HG03565 (cell line): ENCODE measurements around the gene SLAIN2.
A peak's percentile ranks its signal among the peaks of the same experiment; 100 is the strongest.

Source experiments
- ATAC-seq: cut with Tn5 transposase; IDR thresholded peaks from one replicate; pipeline ENCODE4 v1.9.1; 2021; ENCODE audit warnings: mild to moderate bottlenecking, moderate library complexity; ENCODE audit not compliant: unreplicated experiment

Gene SLAIN2

GRCh38 chr4:48333587-48333986, 7.7 kb upstream of the SLAIN2 start:
- no peak for ATAC-seq

DNA sequence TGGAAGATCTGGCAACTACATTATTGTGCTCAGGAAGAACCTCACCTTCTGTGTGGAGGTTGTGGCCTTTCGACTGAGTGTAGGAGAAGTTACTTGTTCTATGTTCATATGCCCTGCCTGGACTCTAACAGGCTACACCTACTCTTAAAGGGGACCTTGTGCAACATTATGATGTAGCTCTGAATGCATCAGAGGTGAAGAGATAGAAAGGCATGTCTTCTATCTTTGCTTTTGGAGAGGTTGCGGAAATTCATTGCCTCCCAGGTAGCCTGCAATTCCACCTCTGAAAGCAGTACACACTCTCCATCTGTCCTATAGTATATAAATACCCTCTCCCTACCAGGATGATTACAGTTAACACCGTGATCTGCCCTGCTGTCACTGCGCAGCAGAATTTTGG, 7.1 kb upstream of the SLAIN2 start:
- no peak for ATAC-seq

GRCh38 chr4:48334900-48335384, 6.4 kb upstream of the SLAIN2 start:
- ATAC-seq, result no peak

DNA sequence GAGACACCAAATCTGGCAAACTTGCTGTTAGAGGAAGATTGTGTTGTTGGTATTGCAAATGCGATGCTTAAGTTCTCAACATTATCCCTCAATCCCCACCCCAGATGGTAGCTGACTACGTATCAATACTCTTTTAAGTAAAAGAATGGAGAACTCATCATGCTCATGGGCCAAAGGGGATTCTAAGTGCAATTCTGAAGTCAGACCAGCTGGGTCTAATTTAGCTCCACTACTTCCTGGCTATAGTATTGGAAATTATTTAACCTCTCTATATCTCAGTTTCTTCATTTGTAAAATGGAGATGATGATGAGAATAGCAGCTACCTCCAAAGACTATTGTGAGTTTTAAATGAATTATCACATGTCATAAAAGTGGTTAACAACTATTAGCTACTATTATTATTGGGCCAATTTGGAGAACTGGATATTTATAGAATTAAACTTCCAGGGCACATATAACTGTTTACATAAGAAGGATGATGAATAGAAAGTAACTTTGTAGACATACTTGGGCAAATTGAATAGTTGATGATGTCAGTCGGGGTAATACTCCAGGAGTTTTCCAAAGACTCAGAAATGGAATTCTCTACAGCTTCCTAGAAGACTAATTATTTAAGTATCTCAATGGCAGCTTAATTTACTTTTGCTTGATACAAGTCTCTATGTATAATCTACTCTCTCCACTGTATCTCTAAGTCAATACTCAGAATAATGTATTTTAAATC, 5.0 kb upstream of the SLAIN2 start:
- no peak for ATAC-seq

DNA sequence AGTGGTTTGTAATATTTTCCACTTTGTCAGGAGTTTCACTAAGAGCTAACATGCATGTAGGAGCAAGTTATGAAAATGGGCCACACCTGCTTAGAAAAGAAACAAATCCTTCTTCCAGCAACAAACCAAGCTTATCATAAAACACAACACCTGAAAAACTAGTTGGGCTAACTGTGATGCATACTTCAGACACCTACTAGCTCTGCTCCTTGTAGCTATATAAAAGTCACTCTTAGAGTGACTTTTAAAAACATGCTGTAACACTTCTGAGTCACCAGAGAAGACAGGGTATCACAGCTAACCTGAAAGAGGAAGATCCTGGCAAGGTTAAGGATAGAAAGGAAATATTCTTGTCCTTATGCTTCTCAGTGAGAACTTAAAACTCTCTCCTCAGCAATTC, 3.6 kb upstream of the SLAIN2 start:
- ATAC-seq, result no peak

- no peak for ATAC-seq
Observed at GRCh38 chr4:48339642-48340041, 1.7 kb upstream of the SLAIN2 start.

DNA sequence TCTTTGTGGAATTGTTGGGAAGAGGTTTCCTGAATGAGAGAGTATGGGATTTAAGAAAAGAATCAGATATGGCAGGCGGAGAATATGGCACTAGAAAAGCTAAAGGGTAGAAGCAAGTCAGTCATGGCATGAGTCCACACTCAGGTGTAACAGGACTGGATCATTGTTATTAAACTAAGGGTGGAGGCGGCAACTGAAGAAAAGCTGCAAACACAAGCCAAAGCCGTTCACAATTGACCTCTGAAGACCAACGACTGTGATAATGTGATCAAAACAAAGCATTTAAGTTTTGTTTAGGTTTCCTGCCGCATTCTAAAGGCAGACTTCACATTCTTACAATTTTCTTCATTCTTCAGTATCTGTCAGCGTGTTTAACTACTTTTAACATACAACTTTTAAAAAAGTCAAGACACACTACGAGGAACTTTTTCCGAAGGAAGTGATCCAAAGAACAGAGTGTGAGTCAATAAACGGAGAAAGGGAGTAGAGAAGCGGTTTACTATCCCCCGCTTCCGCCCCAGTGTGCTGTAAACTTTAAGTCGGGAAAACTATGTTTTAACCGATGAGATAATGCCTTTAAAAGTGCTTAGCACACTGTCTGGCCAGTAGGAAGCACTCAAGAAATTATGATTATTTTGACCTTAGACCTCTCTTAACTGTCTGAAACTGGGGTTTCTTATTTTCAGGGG, 909 bp upstream of the SLAIN2 start:
- peak; percentile 3 for ATAC-seq

GRCh38 chr4:48341776-48342605, 662 bp downstream of the SLAIN2 start:
- ATAC-seq, result peak; percentile 6

GRCh38 chr4:48342606-48342880, 1.2 kb downstream of the SLAIN2 start:
- no peak for ATAC-seq

GRCh38 chr4:48343035-48343434, 1.7 kb downstream of the SLAIN2 start:
- ATAC-seq, result no peak

- ATAC-seq, result no peak
Observed at GRCh38 chr4:48343551-48343950, 2.2 kb downstream of the SLAIN2 start.

GRCh38 chr4:48345542-48345941, 4.2 kb downstream of the SLAIN2 start:
- ATAC-seq, result no peak

DNA sequence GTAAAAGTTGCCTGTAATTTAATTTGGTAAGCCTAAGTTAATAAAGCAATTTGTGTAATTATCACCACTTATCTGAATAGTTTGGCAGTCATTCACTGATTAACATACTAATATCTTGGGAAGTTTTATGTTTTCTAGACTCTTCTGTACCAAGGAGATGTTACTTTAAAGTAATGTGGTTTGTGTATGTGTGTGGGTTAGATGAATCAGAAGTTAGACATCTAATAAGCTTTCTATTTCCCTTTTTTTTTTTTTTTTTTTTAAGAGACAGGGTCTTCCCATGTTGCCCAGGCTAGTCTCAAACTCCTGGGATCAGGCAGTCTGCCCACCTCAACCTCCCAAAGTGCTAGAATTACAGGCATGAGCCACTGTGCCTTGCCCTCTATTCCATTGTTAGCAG, 5.3 kb downstream of the SLAIN2 start:
- no peak for ATAC-seq

- ATAC-seq, result no peak
Observed at GRCh38 chr4:48347282-48347921, 6.1 kb downstream of the SLAIN2 start.

DNA sequence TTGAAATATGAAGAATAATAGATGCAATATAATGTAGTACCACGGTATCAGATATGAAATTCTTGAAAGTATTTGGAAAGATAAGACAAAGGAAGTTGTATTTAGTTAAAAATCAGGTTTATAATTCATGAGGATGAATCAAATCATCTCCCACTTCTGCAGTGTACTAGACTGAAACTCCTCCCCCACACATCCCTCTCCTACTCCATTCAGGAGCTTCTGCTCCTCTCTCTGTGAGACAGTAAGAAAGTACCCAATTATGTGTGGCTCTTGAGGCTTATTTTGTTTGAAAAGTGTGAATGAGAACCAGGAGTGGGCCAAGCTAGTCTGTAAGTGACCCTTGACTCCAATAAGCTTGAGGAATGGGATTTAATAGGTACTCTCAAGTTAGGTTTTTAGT, 9.5 kb downstream of the SLAIN2 start:
- ATAC-seq, result no peak

- no peak for ATAC-seq
Observed at GRCh38 chr4:48352793-48353192, 11.5 kb downstream of the SLAIN2 start.

- ATAC-seq, result no peak
Observed at GRCh38 chr4:48356355-48356754, 15.0 kb downstream of the SLAIN2 start.

DNA sequence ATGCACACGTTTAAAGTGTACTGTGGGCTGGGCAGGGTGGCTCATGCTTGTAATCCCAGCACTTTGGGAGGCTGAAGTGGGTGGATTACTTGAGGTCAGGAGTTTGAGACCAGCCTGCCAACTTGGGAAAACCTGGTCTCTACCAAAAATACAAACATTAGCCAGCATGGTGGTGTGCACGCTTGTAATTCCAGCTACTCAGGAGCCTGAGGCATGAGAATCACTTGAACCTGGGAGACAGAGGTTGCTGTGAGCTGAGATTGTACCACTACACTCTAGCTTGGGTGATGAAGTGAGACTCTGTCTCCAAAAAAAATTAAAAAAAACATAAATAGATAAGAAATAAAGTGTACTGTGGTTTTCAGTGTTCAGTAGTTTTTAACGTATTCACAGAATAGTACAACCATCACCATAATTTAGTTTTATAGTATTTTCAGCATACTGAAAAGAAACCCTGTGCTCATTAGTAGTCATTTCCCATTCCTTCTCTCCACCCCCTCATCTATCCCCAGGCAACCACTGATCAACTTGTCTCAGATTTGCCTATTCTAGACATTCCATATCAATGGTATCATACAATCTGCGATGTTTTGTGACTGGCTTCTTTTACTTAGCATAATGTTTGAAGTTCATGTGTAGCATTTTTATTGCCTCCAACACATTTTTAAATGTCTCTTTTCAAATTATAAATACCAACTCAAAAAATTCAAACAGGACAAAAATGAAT, 19.1 kb downstream of the SLAIN2 start:
- ATAC-seq, result no peak

DNA sequence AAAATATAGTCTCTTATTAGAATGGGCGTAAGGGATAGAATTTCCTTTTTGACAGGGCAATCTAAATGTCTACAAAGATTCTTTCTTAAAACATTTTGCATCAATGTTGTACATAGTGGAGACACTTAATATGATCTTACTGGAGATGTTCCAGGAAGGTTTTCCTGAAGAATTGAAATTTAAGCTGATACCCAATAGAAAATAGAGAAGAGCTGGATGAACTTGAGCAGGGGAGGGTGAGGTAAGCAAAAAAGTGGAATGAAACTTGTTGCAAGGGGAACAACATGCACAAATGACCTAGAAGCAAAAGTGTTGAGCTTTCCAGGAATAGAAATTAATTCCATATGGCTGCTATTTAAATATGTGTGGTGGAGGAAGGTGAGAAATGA, 19.7 kb downstream of the SLAIN2 start:
- no peak for ATAC-seq

- ATAC-seq, result no peak
Observed at GRCh38 chr4:48366611-48367010, 25.3 kb downstream of the SLAIN2 start.

- no peak for ATAC-seq
Observed at GRCh38 chr4:48367016-48367415, 25.7 kb downstream of the SLAIN2 start.
